Vagina (tissue), 2 donors: ENCODE results near the gene ST6GALNAC3. TPM values are rescaled to one million over a fixed set of nuclear protein-coding genes. Genes with fewer than 3 reads are reported as not detected.

Experiments
- DNase-seq, 2 donors: peaks; one replicate each; pipeline ENCODE4 v3.0.0-alpha.2; 2017; ENCODE audit errors: extremely low spot score in 2 of 2
- H3K27ac ChIP-seq: fragments of 200-600 bp; sonication (generic); one replicate; pipeline ENCODE4 v1.5.1; 2019
- H3K27me3 ChIP-seq: fragments of 200-600 bp; sonication (generic); one replicate; pipeline ENCODE4 v1.5.1; 2019
- H3K36me3 ChIP-seq, 2 donors: fragments of 200-600 bp; sonication (generic); one replicate each; pipeline ENCODE4 v1.5.1; 2017 to 2019
- H3K4me1 ChIP-seq: fragments of 200-600 bp; sonication (generic); one replicate; pipeline ENCODE4 v1.5.1; 2019
- H3K4me3 ChIP-seq, 2 donors: fragments of 200-600 bp; sonication (generic); 1 replicate in 1 of 2; 2 replicates in 1 of 2; pipeline ENCODE4 v1.5.1; 2016 to 2019
- H3K9me3 ChIP-seq: fragments of 200-600 bp; sonication (generic); one replicate; pipeline ENCODE4 v1.5.1; 2019
- CTCF ChIP-seq, 3 experiments: fragments of 450-650 bp in 2 of 3; fragments of 200-600 bp in 1 of 3; sonication (generic) in 1 of 3; IDR thresholded peaks; one replicate each; pipeline ENCODE4 v1.5.1; 2017 to 2019; ENCODE audit warnings: antibody characterized with exemption in 3 of 3, mild to moderate bottlenecking in 2 of 3, moderate library complexity in 2 of 3
- POLR2A ChIP-seq, 2 donors: fragments of 450-650 bp; IDR thresholded peaks; one replicate each; pipeline ENCODE4 v1.6.1; 2017; ENCODE audit warnings: antibody characterized with exemption in 2 of 2, mild to moderate bottlenecking in 2 of 2, moderate library complexity in 2 of 2
- POLR2AphosphoS5 ChIP-seq, 2 donors: sonication (generic); formaldehyde crosslinking; IDR thresholded peaks; one replicate each; pipeline ENCODE4 v1.9.0; 2017; ENCODE audit warnings: antibody characterized with exemption in 2 of 2, mild to moderate bottlenecking in 2 of 2, low read depth in 1 of 2; ENCODE audit not compliant: insufficient read depth in 1 of 2
- intact Hi-C: fragments of 100-400 bp; cut with DNase I; formaldehyde crosslinking; loops from one replicate; pipeline ENCODE4 v1.15.1; 2023
- total RNA-seq: library from RNA; depleted of rRNA; stranded (reverse); fragments of >200 nt; gene quantifications from one replicate; pipeline ENCODE4 v1.2.3, GENCODE V29; 2016

ST6GALNAC3 gene
- total RNA-seq, 1 donor from 2014 or later, result 21.1 TPM

- Histone ChIP-seq H3K27me3 (no peaks in the 10 kb centered on the region), H3K36me3 (no peaks in the 10 kb centered on the region), H3K4me1 (no peaks in the 10 kb centered on the region), H3K9me3 (no peaks in the 10 kb centered on the region), H3K27ac (no peak overlapping the region), H3K4me3 (no peak overlapping the region)
- DNase-seq, result no peak
- intact Hi-C loops, result no loop called here
- no peak for TF ChIP-seq CTCF (IDR thresholded peaks at IDR 0.05)
- no peak for TF ChIP-seq POLR2A (IDR thresholded peaks at IDR 0.05)
- TF ChIP-seq POLR2AphosphoS5 (IDR thresholded peaks at IDR 0.05; ENCODE audit: insufficient read depth in 1 of 2, low read depth in 1 of 2), result no peak
These were observed 518.6 kb downstream of the ST6GALNAC3 start for GRCh38 chr1:76593141-76593540.

- Histone ChIP-seq H3K27me3 (no peaks in the 10 kb centered on the region), H3K4me1 (no peaks in the 10 kb centered on the region), H3K27ac (no peak overlapping the region), H3K9me3 (no peaks in the 10 kb centered on the region), H3K4me3 (no peak overlapping the region), H3K36me3 (no peaks in the 10 kb centered on the region)
- intact Hi-C loops, result no loop called here
- TF ChIP-seq CTCF (IDR thresholded peaks at IDR 0.05) (no peak), POLR2A (IDR thresholded peaks at IDR 0.05) (no peak), POLR2AphosphoS5 (IDR thresholded peaks at IDR 0.05; ENCODE audit: insufficient read depth in 1 of 2, low read depth in 1 of 2) (no peak)
- no peak for DNase-seq
These were observed 519.1 kb downstream of the ST6GALNAC3 start for GRCh38 chr1:76593618-76594017.

- TF ChIP-seq CTCF (IDR thresholded peaks at IDR 0.05) (no peak), POLR2AphosphoS5 (IDR thresholded peaks at IDR 0.05; ENCODE audit: insufficient read depth in 1 of 2, low read depth in 1 of 2) (no peak), POLR2A (IDR thresholded peaks at IDR 0.05) (no peak)
- intact Hi-C loops, result no loop called here
These were observed 520.5 kb downstream of the ST6GALNAC3 start for GRCh38 chr1:76595024-76595423.

GRCh38 chr1:76601465-76601864, 526.9 kb downstream of the ST6GALNAC3 start:
- Histone ChIP-seq H3K36me3 (no peaks in the 10 kb centered on the region), H3K27me3 (no peaks in the 10 kb centered on the region), H3K4me1 (no peaks in the 10 kb centered on the region), H3K27ac (no peak overlapping the region), H3K4me3 (no peak overlapping the region), H3K9me3 (no peaks in the 10 kb centered on the region)
- intact Hi-C loops, result no loop called here
- no peak for TF ChIP-seq POLR2A (IDR thresholded peaks at IDR 0.05)
- TF ChIP-seq CTCF (IDR thresholded peaks at IDR 0.05), result no peak
- no peak for TF ChIP-seq POLR2AphosphoS5 (IDR thresholded peaks at IDR 0.05; ENCODE audit: insufficient read depth in 1 of 2, low read depth in 1 of 2)
- no peak for DNase-seq

More at GRCh38 chr1:76595024-76595423, 520.5 kb downstream of the ST6GALNAC3 start:
- no peaks in the 10 kb centered on the region for H3K27me3 ChIP-seq
- H3K36me3 ChIP-seq, result no peaks in the 10 kb centered on the region
- H3K4me1 ChIP-seq, result no peaks in the 10 kb centered on the region
- H3K9me3 ChIP-seq, result no peaks in the 10 kb centered on the region
- H3K4me3 ChIP-seq, result no peak overlapping the region
- no peak overlapping the region for H3K27ac ChIP-seq
- DNase-seq, result no peak

GRCh38 chr1:76607717-76608116, 533.2 kb downstream of the ST6GALNAC3 start:
- Histone ChIP-seq H3K27ac (no peak overlapping the region), H3K36me3 (no peaks in the 10 kb centered on the region), H3K9me3 (no peaks in the 10 kb centered on the region), H3K27me3 (no peaks in the 10 kb centered on the region), H3K4me3 (no peak overlapping the region), H3K4me1 (no peaks in the 10 kb centered on the region)
- intact Hi-C loops, result no loop called here
- TF ChIP-seq CTCF (IDR thresholded peaks at IDR 0.05) (no peak), POLR2A (IDR thresholded peaks at IDR 0.05) (no peak), POLR2AphosphoS5 (IDR thresholded peaks at IDR 0.05; ENCODE audit: insufficient read depth in 1 of 2, low read depth in 1 of 2) (no peak)
- no peak for DNase-seq
